HG02840 (cell line): Measurements from ENCODE around the gene TMUB2.

Experiments
- ATAC-seq: cut with Tn5 transposase; IDR thresholded peaks from one replicate; pipeline ENCODE4 v1.9.1; 2021; ENCODE audit warnings: mild to moderate bottlenecking, moderate library complexity, moderate number of reproducible peaks; ENCODE audit not compliant: unreplicated experiment, low FRiP score

The TMUB2 gene

DNA sequence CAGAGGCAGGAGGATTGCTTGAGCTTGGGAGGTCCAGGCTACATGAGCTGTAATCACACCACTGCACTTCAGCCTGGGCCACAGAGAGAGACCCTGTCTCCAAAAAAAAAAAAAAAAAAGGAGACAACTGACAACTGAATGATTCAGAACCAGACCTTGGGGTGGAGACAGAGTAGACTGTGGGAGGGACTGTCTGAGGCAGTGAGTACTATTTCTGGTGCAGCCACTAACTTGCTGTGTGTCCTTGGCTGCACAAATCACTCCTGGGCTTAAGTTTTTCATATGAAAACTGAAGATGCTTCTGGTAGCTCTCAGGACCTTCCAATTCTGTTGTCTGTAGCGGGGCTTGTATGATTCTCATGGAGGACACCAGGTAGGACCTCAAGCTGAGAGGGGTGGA is 10.5 kb upstream of the TMUB2 start:
- ATAC-seq: no peak

DNA sequence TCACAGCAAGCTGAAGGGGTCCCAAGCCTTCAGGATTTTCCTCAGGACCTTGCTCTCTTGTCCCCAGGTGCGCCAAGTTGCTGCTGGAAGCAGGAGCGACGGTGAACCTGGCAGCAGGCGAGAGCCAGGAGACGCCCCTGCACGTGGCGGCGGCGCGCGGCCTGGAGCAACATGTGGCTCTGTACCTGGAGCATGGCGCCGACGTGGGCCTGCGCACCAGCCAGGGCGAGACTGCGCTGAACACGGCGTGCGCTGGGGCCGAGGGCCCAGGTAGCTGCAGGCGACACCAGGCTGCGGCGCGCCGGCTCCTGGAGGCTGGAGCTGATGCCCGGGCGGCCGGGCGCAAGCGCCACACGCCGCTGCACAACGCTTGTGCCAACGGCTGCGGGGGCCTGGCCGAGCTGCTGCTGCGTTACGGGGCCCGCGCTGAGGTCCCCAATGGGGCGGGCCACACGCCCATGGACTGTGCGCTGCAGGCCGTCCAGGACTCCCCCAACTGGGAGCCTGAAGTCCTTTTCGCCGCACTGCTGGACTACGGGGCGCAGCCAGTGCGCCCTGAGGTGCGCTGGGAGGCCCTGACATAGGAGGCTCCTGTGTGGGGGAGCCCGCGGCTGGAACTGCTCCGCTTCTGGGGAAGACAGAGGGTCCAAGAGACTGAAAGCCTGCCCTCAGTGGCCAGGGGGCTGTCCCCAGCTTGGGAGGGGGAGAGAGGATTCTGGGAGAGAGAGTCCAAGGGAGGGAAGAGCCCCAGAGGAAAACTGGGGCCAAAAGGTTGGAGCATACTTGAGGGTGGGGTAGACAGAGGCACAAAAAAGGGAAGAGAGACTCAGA is 9.9 kb upstream of the TMUB2 start:
- ATAC-seq: no peak

DNA sequence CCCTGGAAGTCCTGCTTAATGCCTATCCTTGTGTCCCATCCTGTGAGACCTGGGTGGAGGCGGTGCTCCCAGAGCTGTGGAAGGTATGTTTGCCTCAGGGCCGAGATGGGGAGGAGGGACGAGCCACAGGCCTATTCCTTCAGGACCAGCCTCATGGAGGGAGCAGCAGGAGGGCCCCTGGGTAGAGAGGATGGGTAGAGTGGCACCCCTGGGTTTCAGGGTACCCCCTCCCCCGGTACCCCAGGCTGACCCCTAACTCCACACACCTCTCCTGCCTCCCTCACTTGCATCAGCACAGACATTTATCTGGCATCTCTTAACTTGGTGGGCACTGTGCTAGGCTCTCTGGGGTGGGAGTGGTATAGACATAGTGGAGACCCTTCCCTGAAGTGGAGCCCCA is 9.1 kb upstream of the TMUB2 start:
- no peak for ATAC-seq

DNA sequence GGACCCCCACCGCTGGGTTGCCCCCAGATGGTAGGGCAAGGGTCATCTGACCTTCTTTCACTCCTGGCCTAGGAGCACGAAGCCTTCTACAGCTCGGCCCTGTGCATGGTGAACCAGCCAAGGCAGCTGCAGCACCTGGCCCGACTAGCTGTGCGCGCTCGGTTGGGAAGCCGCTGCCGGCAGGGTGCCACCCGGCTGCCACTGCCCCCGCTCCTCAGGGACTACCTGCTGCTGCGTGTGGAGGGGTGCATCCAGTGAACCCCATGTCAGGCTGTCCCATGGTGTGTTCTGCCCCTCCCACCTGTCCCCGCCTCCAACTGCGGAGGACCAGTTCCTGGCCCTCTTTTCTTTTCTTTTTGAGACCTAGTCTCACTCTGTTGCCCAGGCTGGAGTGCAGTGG is 8.6 kb upstream of the TMUB2 start:
- ATAC-seq: no peak

DNA sequence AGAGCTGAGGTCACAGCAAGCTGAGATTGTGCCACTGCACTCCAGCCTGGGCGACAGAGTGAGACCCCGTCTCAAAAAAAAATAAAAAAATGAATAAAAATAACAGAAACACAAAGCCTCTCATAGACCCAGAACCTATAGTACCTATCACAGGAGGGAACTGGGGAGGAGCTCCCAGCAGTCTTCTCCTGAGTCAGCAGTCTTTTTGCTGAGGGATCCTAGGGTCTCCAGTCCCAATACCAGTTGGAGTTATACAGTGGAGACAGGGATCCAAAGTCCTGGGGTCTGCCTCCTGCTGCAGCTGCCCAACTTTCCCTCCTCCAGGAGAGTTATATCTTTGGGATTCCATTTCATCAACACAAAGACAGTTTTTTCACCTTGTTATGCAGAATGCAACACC is 3.7 kb upstream of the TMUB2 start:
- ATAC-seq: no peak

DNA sequence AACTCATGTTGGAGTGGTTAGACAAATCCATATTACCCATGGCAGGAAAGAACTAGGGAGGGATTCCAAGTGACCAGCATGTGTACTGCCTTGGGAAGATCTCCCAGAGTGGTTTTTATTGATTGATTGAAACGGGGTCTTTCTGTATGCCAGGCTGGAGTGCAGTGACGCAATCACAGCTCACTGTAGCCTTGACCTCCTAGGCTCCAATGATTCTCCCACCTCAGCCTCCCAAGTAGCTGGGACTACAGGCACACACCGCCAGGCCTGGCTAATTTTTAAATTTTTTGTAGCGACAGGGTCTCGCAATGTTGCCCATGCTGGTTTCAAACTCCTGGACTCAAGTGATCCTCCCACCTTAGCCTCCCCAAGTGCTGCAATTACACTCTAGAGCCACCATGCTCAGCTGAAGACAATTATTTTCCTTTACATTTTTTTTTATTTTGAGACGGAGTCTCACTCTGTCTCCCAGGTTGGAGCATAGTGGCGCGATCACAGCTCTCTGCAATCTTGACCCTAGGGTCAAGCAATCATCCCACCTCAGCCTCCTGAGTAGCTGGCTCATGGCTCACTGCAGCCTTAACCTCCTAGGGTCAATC is 2.5 kb upstream of the TMUB2 start:
- ATAC-seq: no peak

DNA sequence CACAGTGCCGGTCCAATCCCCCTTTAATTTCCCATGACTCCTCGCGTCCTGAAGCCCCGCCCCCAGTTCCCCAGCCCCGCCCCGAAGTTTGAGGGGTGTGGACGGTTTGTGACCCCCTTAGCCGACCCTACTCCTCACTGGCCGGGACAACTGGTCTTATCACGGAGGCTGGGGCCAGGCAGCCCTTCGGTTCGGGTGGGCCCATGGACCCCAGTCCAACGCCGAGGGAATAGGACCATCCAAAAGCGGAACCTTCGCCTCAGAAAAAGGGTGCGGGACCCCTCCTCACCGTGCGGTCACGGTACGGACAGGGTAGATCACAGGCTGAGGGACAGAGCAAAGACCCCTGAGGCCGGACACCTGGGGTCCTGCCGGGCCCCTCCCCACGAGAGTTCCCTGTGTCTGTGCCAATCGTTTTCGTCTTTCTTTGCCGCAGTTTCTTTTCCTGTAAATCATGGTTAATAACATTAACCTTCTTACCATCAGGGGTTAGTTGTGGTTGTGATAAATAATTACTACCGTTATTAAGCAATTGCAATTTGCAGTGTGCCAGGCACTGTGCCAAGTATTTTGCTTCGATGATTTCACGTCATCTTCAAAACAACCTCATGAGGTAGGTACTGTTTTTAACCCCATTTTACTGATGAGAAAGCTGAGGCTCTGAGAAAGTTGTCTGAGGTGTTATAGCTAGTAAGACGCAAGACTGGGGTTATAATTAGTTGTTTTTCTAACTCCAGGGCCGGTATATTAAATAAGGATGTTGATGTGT is 543 bp downstream of the TMUB2 start:
- peak; percentile 50 for ATAC-seq

DNA sequence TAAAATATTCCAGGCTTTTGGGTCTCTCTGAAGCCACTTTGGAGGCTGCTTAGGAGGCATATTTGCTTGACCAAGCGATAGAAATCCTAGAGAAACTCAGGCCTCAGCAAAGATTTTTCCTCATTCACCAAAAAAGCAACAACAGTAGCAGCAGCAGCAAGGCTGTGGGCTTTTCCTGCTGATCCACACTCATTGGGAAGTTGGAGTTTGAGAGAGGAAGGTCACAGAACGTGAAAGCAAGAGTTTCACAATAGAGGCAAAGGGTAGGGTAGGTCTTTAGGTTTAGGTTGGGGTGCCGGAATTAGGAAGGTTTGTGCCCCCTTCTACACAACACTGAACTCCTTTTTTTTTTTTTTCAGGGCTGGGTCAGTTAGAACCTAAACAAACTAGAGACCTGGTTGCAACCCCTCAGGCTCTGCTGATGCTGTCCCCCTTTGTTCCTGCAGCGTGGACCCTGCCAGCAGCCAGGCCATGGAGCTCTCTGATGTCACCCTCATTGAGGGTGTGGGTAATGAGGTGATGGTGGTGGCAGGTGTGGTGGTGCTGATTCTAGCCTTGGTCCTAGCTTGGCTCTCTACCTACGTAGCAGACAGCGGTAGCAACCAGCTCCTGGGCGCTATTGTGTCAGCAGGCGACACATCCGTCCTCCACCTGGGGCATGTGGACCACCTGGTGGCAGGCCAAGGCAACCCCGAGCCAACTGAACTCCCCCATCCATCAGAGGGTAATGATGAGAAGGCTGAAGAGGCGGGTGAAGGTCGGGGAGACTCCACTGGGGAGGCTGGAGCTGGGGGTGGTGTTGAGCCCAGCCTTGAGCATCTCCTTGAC is 2.0 kb downstream of the TMUB2 start:
- no peak for ATAC-seq

DNA sequence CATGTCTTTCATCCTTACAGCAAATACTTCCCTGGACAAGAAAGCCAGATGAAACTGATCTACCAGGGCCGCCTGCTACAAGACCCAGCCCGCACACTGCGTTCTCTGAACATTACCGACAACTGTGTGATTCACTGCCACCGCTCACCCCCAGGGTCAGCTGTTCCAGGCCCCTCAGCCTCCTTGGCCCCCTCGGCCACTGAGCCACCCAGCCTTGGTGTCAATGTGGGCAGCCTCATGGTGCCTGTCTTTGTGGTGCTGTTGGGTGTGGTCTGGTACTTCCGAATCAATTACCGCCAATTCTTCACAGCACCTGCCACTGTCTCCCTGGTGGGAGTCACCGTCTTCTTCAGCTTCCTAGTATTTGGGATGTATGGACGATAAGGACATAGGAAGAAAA is 3.7 kb downstream of the TMUB2 start:
- ATAC-seq: no peak

DNA sequence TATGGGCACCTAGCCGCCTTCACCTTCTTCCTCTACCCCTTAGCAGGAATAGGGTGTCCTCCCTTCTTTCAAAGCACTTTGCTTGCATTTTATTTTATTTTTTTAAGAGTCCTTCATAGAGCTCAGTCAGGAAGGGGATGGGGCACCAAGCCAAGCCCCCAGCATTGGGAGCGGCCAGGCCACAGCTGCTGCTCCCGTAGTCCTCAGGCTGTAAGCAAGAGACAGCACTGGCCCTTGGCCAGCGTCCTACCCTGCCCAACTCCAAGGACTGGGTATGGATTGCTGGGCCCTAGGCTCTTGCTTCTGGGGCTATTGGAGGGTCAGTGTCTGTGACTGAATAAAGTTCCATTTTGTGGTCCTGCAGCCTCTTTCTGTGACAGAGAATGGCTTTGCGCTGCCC is 4.6 kb downstream of the TMUB2 start:
- no peak for ATAC-seq

DNA sequence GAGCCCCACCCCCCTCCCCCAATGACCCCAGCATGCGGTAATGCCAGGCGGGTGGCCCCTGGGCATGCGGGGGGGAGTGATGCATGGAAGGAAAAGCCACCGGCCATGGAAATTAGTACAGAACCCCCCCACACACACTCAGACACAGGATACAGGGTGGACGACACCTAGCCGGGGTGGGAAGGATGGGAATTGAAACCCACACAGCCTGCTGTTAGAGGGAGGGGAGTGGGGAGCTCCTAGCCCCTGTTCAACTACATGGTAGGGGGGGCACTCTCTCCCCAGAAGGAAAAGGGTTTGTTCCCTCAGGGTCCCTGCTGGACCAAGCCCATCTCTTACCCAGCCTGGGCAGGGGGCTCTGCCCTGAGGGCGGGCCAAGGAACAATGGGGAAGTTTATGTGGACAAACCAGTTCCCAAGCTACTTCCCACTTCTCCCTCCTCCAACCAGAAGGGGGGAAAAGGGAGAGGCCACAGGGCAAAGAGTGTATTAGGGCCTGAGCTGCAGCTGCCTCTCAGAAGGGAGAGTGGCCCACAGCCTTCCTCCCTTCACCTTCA is 5.2 kb downstream of the TMUB2 start:
- ATAC-seq: no peak

DNA sequence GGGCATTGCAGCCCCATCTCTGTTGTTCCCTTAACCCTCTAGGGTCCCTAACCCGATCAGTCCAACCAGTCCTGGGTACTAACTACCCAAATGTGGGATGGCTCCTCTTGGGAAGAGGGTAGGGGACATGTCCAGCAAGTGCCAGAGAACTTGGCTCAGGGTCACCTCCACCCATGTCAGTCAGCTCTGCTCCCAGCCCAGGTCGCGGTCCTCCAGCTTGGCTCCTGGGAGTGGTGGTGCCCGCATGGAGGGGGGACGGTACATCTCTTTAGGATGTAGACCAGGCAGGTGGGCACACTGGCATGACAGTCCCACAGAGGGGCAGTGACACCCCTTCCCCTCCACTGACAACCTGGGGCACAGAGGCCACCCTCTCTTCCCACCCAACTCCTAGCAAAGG is 6.0 kb downstream of the TMUB2 start:
- ATAC-seq: no peak

DNA sequence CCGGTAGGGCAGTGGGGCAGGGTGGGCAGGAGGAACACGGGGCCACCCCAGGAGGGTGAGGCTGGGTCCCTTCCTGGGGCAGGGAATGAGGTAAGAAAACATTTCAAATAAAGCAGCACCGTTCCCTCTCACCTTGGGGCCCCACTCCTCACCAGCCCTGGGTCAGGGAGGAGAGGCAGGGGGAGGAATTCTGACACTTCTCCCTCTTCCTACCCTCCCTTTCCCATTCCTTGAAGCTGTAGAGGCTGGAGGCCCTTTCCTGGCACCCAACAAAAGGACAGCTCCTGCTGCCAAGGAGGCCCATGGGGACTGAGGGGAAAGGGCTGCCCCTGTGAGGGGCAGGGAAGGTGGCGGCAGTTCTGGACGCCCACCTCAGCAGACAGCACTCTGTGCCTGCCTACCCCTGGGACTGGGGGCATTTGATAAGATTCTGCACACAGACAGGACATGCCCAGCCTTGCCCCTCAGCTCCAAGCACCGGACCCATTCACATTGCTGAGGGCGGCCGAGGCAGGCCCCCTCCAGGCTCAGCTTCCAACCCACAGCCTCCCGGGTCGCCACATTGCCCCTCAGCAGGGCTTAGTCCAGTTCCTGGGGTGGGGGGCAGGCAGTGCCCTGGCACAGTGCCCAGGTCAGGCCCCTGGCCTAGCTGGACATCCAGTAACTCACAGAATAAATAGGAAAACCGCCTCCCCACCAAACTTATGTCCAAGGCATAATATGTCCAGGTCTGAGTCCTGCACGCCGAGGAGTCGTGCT is 6.7 kb downstream of the TMUB2 start:
- no peak for ATAC-seq

DNA sequence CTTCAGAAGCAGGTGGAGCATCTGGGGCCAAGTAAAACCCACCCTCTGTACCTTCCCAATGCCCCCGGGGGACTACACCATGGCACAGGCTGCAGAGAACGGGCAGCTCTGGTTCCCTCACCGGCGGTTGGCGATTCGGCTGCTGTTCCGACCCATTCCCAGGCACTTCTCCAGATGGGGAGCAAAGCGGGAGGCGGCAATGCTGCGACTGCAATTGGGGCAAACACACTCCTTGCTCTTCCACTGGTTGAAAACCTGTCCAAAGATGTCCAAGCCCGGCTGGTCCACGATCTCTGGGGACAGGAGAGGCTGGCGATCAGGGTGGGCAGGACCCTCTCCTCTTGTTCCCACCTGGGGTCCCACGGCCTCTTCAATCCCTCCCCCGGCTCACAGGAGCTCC is 10.3 kb downstream of the TMUB2 start:
- ATAC-seq: no peak

DNA sequence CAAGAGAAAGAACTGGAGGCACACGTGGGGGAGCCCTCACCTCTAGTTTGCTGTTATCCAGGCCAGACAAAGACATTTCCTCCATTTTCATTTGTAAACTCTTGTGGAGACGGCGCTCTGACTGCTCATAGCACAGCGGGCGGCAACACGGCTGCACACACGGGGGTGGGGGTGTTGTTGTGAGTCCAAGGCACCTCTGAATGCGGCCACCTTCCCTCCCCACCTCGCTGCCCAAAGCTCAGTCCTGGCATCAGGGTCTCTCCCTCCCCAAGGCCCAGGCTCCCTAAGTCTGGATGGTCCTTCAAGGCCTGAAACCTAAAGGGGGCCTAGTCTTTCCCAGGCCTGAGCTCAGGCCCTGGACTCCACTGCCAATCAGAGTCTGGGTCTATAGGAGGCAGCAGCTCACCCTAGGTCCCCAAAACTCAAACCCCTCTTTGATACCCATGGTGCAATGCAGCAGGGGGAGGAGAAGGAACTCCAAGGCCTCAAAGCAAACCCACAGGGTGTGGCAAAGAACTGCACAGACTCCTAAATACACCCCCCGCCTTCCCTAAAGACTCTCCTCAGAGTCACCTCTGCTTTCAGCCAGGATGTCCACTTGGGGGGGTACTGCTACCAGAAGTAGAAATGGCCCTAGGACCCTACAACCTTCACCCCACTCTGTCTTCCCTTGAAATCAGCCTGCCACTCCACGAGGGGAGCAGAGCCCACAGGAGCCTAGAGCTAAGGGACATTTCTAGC is 11.4 kb downstream of the TMUB2 start:
- ATAC-seq: no peak

DNA sequence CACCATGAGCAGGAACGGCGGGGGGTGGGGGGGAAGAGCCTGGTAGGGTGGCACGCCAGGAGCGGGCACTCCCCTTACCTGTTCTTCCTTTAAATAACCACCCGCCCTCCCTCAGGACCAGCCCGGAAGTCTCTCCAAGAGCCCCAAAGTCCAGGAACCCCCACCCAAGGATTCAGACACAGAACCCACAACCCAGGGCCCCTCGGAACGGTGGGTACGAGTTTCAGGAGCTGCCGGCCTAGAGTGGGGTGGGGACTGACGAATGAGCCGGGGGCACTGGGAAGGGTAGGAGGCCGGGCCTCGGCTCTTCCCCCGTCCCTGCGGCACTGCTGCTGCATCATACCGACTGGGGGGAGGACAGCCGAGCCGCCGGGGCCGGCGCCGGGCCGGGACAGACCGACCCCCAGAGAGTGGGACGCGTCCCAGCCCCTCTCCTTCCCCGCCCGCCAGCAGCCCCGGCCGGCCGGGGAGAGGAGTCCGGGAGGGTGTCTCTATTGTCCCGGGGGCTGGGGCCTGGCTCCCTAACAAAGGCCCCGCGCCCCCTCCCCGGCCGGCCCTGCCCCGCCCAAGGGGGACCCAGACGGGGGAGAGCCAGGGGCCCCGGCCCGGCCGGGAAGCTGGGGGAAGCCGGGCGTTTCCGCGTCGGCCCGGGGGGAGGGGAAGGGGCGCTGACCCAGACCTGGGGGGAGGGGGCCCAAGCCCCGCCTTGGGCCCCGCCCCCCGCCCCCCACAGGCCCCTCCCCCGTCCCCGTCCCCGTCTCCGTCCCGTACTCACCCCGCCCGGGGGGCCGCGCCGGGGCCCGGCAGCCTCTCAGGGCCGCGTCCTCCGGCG is 12.2 kb downstream of the TMUB2 start:
- peak; percentile 12 for ATAC-seq

DNA sequence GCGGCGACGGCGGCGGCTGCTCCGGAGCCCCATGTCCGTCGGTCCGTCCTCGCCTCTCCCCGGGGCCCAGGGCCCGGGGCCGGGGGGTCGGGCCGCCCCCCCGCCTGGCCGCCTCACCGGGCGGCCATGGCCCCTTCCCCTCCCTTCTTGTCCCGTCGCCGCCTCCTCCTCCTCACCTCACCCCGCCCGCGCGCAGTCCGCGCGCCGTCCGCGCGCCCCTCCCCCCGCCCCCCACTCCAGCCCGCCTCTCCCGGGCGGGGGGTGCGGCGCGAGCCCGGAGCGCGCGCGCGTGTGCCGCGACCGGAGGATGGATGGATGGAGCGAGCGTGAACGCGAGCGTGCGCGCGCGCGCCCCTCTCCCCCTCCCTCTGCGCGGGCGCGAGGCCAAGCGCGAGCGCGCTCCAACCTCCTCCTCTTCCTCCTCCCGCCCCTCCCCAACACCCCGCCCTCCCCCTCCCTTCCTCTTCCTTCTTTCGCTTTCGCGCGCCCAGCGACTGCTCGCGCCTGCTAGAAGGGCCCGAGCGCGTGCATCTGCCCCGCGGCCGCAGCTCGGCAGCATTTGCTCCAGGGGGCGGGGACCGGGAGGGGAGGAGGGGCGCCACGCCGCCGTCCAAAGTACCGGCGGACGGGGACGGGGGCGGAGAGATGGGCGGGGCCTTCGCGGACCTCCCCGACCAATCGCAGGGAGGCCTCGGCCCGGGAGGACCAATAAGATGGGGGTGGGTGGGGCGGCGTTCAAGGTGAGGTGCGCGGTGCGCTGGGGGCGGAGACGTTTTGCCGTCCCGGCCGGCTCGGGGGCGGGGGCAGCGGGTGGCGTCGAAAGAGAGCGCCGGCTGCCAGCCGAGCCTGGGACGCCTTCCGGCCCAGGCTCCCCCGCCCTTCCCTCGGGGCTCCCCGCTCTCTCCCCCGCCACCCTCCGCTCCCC is 13.0 kb downstream of the TMUB2 start, which contains the start of gene ATXN7L3:
Gene ATXN7L3, minus strand, starts transcription at position 332 of the 925 bp plus-strand sequence. CDS start 1,814 bp downstream, outside the sequence.
- ATAC-seq: peak; percentile 66
